Measurements from ENCODE around the gene ZNF93.
"Not testable (repeated sequence)": the region's sequence is repeated elsewhere in the genome, so short reads cannot be mapped to it uniquely, and the experiment has no call there.

ZNF93 gene

DNA sequence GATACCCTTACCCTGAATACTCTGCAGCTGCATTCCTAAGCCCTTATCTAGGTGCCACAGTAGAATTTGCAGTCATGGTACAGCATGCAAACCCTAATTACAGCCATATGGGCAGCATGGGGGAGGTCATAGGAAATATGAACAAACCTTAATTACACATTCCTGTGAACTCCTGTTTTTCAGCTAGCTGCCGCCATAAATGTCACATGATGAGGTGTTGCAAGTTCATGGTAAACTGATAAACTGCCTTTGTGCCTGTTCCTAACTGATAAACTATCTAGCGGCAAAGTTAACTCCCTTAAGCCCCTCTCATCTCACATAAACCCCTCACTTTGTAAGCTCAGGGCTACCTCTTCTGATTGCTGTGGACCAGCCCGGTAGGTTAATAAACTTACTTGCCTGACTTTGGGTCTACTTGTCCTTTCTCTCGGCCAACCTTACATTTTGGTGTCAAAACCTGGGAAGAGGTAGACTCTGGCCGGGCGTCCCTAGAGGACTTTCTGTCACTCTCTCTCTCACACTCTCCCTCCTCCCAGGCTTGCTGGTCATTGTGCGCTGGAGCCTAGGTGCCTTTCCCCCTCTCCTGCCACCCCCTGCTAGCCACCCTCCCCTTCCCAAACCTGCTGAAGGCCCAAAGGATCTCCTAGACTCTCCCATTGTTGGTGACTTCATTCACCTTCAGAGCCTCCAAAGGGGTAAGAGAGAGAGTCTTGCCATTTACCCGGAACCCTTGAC, 43.3 kb downstream of the ZNF93 start:
- DNase-seq, result no peak

DNA sequence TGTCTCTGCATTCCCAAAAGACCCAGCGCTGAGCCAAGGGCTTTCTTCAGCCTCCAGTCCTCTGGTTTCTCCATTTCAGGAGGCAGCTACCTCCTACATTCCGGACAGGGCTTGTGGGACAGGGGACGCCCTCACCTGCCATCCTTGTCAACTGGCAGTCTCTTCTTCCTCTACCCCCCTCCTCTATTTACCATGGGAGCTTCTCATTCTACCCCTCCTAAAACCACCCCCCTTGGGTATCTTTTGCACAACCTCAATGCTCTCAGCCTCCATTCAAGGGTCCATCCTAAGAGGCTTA, 43.8 kb downstream of the ZNF93 start:
- no peak for DNase-seq

DNA sequence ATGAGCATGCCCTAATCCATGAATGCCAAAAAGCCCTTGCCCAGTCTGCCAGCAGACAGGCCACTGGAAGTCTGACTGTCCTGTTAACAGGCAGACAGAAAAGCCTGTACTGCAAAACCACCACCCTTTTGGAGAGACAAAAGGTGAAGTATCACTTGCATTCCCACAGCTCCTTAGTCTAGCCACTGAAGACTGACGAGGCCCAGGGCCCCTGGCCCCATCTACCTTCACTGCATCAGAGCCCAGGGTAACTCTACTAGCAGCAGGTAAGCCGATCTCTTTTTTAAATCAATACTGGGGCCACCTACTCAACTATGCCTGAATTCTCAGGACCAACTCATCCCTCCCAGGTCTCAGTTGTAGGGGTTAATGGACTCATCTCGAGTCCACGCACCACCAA, 45.5 kb downstream of the ZNF93 start:
- DNase-seq, result no peak

DNA sequence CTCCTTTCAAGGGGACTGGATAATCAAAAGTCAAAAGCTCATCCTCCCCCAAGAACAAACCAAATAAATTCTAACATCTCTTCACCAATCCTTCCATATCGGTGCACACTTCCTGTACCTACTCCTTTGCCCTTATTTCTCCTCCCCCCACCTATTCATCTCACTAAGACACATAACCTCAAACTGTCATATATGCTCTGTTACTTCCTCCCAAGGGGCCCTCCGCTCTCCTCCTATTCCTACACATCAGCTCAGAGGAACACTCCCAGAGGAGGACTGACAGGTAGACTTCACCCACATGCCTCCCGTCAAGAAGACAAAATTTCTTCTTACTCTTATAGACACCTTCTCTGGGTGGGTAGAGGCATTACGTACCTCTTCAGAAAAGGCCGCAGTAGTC, 48.1 kb downstream of the ZNF93 start:
- DNase-seq, result no peak

DNA sequence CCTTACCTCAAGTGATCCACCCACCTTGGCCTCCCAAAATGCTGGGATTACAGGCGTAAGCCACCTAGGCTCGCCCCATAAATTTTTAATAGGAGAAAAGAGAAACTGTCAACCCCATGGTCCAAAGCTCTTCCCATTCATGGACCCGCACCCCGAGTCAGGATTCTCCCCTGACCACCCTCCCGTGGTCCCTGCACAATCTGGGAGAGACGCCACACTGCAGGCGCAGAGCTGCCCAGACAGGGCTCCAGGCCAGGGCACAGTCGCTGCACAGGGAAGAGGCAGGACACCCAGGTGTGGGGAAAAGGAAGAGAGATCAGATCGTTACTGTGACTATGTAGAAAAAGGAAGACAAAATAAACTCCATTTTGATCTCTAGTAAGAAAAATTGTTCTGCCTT, 54.5 kb downstream of the ZNF93 start:
- DNase-seq, result no peak

DNA sequence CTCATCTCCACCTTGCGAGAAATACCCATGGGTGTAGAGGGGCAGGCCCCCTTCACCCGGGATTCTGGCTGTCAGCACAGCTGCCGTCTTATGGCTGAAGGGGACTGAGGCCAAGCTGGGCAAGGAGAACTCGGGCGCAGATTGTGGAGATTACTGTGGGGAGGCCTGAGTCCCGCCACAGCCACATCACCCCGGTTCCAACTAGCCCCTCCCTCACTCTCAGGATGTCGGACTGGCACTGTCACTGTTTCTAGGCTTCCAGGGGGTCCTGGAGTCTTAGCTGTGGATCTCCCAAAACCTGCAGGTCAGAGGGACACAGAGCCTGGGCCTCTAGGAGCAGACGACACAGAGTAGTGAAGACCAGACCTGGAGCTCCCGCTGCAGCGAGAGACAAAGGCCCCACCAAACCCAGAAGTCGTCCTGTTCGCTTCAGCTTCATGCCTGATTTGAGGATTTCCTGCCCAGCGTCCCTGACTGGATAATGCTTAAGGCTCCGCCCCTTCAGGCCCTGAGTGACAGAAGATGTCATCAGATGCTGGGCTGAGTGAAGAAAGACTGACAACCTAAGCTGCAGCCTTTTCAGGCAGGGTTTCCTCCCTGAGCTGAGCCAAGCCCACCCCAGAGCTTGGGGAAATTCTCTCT, 55.8 kb downstream of the ZNF93 start:
- no peak for DNase-seq

DNA sequence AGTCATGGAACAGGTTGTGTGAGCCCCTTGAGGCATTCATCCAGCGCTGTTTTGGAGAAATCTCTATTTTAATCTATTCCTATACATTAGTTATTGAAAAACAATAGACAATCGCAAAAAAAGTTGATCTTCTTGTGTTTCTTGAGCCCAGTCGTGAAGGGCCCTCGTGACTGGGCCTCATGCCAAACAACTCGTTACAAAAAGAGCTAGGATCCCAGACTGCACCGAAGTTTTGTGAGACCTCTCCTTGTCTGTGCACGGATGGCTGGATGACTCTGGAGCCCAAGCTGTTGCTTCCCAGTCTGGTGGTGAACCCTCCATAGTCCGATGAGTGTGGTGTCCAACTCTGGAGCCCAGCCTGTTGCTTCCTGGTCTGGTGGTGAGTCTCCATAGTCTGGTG, 57.0 kb downstream of the ZNF93 start:
- DNase-seq, result not testable (repeated sequence)

GRCh38 chr19:19959151-19959799, 58.5 kb downstream of the ZNF93 start:
- DNase-seq, result peak; percentile 76

DNA sequence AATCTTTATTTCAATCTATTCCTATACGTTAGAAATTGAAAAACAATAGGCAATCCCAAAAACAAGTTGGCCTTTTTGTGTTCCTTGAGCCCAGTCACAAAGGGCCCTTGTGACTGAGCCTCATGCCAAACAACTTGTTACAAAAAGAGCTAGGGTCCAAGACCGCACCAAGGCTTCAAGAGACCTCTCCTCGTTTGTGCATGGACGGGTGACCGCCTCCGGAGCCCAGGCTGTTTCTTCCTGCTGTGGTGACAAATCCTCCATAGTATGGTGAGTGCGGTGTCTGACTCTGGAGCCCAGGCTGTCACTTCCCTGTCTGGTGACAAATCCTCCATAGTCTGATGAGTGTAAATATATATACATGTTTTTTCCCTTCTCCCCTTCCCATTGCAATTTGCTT, 63.7 kb downstream of the ZNF93 start:
- no peak for DNase-seq

DNA sequence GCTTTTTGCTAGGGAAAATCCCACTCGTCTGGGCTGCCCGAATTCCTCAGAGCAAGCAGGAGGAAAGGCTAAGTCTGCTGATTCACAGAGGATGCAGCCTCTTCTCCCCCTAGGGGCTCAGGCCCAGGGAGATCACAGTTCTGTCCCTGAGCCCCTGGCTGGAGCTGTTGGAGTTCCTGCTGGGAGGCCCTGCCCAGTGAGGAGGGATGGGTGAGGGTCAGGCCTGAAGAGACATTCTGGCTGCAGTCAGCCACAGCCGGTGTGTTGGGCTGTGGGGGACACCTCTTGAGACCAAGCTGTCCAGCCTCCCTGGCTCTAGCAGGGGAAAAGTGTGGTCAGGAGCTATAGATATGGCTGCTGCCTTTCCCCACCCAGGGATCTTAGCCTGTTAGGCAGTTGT, 65.4 kb downstream of the ZNF93 start:
- not testable (repeated sequence) for DNase-seq

DNA sequence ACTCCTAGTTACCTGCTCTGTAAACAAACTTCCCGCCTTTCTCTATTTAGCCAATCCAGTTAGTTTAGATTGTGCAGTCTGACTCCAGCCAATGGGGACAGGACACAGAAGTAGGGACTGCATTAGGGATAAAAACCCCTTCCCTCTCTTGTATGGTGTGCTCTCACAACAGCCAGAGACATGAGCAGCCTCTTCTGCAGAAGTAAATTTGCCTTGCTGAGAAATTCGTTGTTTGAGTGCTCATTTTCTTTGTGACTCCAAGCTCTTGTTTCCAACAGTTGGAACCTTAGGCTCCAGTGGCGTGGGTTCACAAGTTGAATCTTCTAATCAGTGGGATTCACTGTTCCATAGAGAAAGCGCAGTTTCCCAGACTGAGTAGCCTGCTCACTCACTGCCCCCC, 66.1 kb downstream of the ZNF93 start:
- no peak for DNase-seq

Data from CD4-positive, alpha-beta T cell treated with Interleukin-17A for 4 hours (primary cell).